ENCODE measurements around the gene HAAO.

GRCh38 chr2:42789751-42790150 lies 2.6 kb downstream of the HAAO start:
- TF ChIP-seq CTCF (IDR thresholded peaks at IDR 0.05) (no peak), POLR2A (IDR thresholded peaks at IDR 0.05) (no peak)

Data from Peyer's patch (tissue), 4 donors.